GM12892 (cell line): ENCODE measurements around the gene PHOX2A.

ENCODE experiments used
- POLR2A ChIP-seq: IDR thresholded peaks from 2 replicates; pipeline ENCODE4 v1.6.1; 2011; ENCODE audit warnings: low read depth, low read length, control low read depth
- POLR2AphosphoS5 ChIP-seq: IDR thresholded peaks from 2 replicates; pipeline ENCODE4 v1.6.1; 2011; ENCODE audit warnings: low read depth, low read length, control low read depth
- TAF1 ChIP-seq: IDR thresholded peaks from 2 replicates; pipeline ENCODE4 v1.6.1; 2011; ENCODE audit warnings: low read depth, mild to moderate bottlenecking, control low read depth, low read length, borderline replicate concordance

GRCh38 chr11:72254299-72254993, 10.5 kb upstream of the PHOX2A start:
- TF ChIP-seq POLR2AphosphoS5 (no peak), POLR2A (no peak), TAF1 (no peak)
